Measurements from ENCODE around the gene RAD51D.
A peak's percentile ranks its signal among the peaks of the same experiment; 100 is the strongest.
"Not testable (repeated sequence)": the region's sequence is repeated elsewhere in the genome, so short reads cannot be mapped to it uniquely, and the experiment has no call there.

The RAD51D gene

GRCh38 chr17:35141681-35142466 lies 22.2 kb upstream of the RAD51D start, which contains the start of gene NLE1:
TSS of gene NLE1 (minus strand) at chr17:35142303. CDS start at chr17:35142275, 28 bp downstream.
- peak; percentile 84 for DNase-seq

GRCh38 chr17:35138218-35138617 lies 18.6 kb upstream of the RAD51D start:
- no peak for DNase-seq

GRCh38 chr17:35135322-35135721 lies 15.7 kb upstream of the RAD51D start:
- no peak for DNase-seq

- no peak for DNase-seq
Observed at GRCh38 chr17:35132816-35133550, 13.3 kb upstream of the RAD51D start.

- DNase-seq, result no peak
Observed at GRCh38 chr17:35132099-35132498, 12.4 kb upstream of the RAD51D start.

- DNase-seq, result no peak
Observed at GRCh38 chr17:35130392-35130791, 10.7 kb upstream of the RAD51D start.

- DNase-seq, result no peak
Observed at GRCh38 chr17:35129973-35130351, 10.3 kb upstream of the RAD51D start.

GRCh38 chr17:35129154-35129972 lies 9.7 kb upstream of the RAD51D start:
- no peak for DNase-seq

GRCh38 chr17:35127751-35128514 lies 8.3 kb upstream of the RAD51D start:
- DNase-seq, result no peak

GRCh38 chr17:35121315-35121714 lies 1.7 kb upstream of the RAD51D start, which contains the start of gene FNDC8:
TSS of gene FNDC8 (plus strand) at chr17:35121615. CDS start at chr17:35121694, 79 bp downstream.
- DNase-seq, result no peak

GRCh38 chr17:35117984-35118383 lies 1.7 kb downstream of the RAD51D start:
- no peak for DNase-seq

GRCh38 chr17:35116845-35117244 lies 2.8 kb downstream of the RAD51D start:
- DNase-seq, result no peak

- DNase-seq, result not testable (repeated sequence)
Observed at GRCh38 chr17:35110791-35111190, 8.9 kb downstream of the RAD51D start.

GRCh38 chr17:35104844-35105450 lies 14.7 kb downstream of the RAD51D start:
- no peak for DNase-seq

GRCh38 chr17:35103271-35103670 lies 16.4 kb downstream of the RAD51D start:
- no peak for DNase-seq

GRCh38 chr17:35101725-35102124 lies 17.9 kb downstream of the RAD51D start:
- DNase-seq, result no peak

GRCh38 chr17:35101036-35101435 lies 18.6 kb downstream of the RAD51D start:
- no peak for DNase-seq

GRCh38 chr17:35099908-35100307 lies 19.8 kb downstream of the RAD51D start:
- no peak for DNase-seq

GRCh38 chr17:35097776-35098175 lies 21.9 kb downstream of the RAD51D start:
- DNase-seq, result no peak

GRCh38 chr17:35095741-35096140 lies 23.9 kb downstream of the RAD51D start:
- DNase-seq, result no peak

GRCh38 chr17:35094902-35095301 lies 24.8 kb downstream of the RAD51D start:
- no peak for DNase-seq

- not testable (repeated sequence) for DNase-seq
Observed at GRCh38 chr17:35090707-35091106, 29.0 kb downstream of the RAD51D start.

Data from activated CD4-positive, alpha-beta T cell treated with anti-CD3 and anti-CD28 coated beads for 1 hour (primary cell).